ENCODE data around the gene ADCY3. TPM values are rescaled to one million over a fixed set of nuclear protein-coding genes. Genes with fewer than 3 reads are reported as not detected.
A peak's percentile ranks its signal among the peaks of the same experiment; 100 is the strongest.

ADCY3 gene
- total and polyA plus RNA-seq, 3 experiments from 2014 or later: 8.8 to 95.4 (median 90.9) TPM

GRCh38 chr2:24821433-24821891 lies 98.6 kb downstream of the ADCY3 start:
- peak overlapping the region in 1 of 8 donors; percentile 47 for H3K27ac Mint-ChIP-seq
- H3K4me3 Mint-ChIP-seq: no peak overlapping the region
- no peaks in the 10 kb centered on the region for H3K9me3 Mint-ChIP-seq
- DNase-seq: no peak
- H3K4me1 Mint-ChIP-seq: peaks cover 1 to 9% (median 3%) of the 10 kb centered on the region in 3 donors
- POLR2A ChIA-PET: no interaction called here
- CTCF ChIA-PET: interaction anchor here (1.8 to 9.6 kb wide), 2 partner anchors 409 to 412 kb away, joined by 4 to 104 read pairs; no protein-coding TSS in a partner anchor
- H3K27me3 ChIP-seq (ENCODE audit: insufficient read depth, low read length, poor library complexity, severe bottlenecking): no peaks in the 10 kb centered on the region
- no peak overlapping the region for H3K27ac ChIP-seq (ENCODE audit: low read depth, low read length)
- H3K36me3 ChIP-seq (ENCODE audit: insufficient read depth, low read length): peaks cover 7% of the 10 kb centered on the region
- H3K36me3 Mint-ChIP-seq: peaks cover 0 to 68% (median 14%) of the 10 kb centered on the region in 3 donors
- no peaks in the 10 kb centered on the region for H3K9me3 ChIP-seq (ENCODE audit: low read length)
- H3K27me3 Mint-ChIP-seq: peaks cover 0 to 2% of the 10 kb centered on the region in 2 donors
- no peaks in the 10 kb centered on the region for H3K4me1 ChIP-seq (ENCODE audit: insufficient read depth, low read length)
- no peak overlapping the region for H3K4me3 ChIP-seq (ENCODE audit: low read length)

GRCh38 chr2:24820598-24821432 lies 99.2 kb downstream of the ADCY3 start:
- H3K4me3 Mint-ChIP-seq: peak overlapping the region in 1 of 7 donors; percentile 23
- POLR2A ChIA-PET: no interaction called here
- DNase-seq: no peak
- H3K27me3 Mint-ChIP-seq: peaks cover 0 to 2% of the 10 kb centered on the region in 2 donors
- CTCF ChIA-PET: interaction anchor here (1.8 to 9.6 kb wide), 2 partner anchors 408 to 411 kb away, joined by 4 to 104 read pairs; no protein-coding TSS in a partner anchor
- H3K27ac ChIP-seq (ENCODE audit: low read depth, low read length): no peak overlapping the region
- H3K4me1 ChIP-seq (ENCODE audit: insufficient read depth, low read length): no peaks in the 10 kb centered on the region
- peaks cover 13% of the 10 kb centered on the region for H3K36me3 ChIP-seq (ENCODE audit: insufficient read depth, low read length)
- no peaks in the 10 kb centered on the region for H3K27me3 ChIP-seq (ENCODE audit: insufficient read depth, low read length, poor library complexity, severe bottlenecking)
- peaks cover 1 to 74% (median 16%) of the 10 kb centered on the region in 3 donors for H3K36me3 Mint-ChIP-seq
- H3K9me3 ChIP-seq (ENCODE audit: low read length): no peaks in the 10 kb centered on the region
- H3K4me3 ChIP-seq (ENCODE audit: low read length): no peak overlapping the region
- peaks cover 0 to 2% (median 0%) of the 10 kb centered on the region in 3 donors for H3K4me1 Mint-ChIP-seq
- peak overlapping the region in 1 of 8 donors; percentile 1 for H3K27ac Mint-ChIP-seq
- H3K9me3 Mint-ChIP-seq: no peaks in the 10 kb centered on the region

GRCh38 chr2:24820175-24820513 lies 99.9 kb downstream of the ADCY3 start:
- DNase-seq: no peak
- Histone ChIP-seq H3K4me1 (ENCODE audit: insufficient read depth, low read length) (no peaks in the 10 kb centered on the region), H3K4me3 (ENCODE audit: low read length) (no peak overlapping the region), H3K27ac (ENCODE audit: low read depth, low read length) (no peak overlapping the region), H3K9me3 (ENCODE audit: low read length) (no peaks in the 10 kb centered on the region), H3K36me3 (ENCODE audit: insufficient read depth, low read length) (peaks cover 18% of the 10 kb centered on the region), H3K27me3 (ENCODE audit: insufficient read depth, low read length, poor library complexity, severe bottlenecking) (no peaks in the 10 kb centered on the region)
- H3K4me1 Mint-ChIP-seq: peaks cover 0 to 4% (median 0%) of the 10 kb centered on the region in 3 donors
- H3K9me3 Mint-ChIP-seq: no peaks in the 10 kb centered on the region
- peaks cover 7 to 81% (median 16%) of the 10 kb centered on the region in 3 donors for H3K36me3 Mint-ChIP-seq
- no peak overlapping the region for H3K27ac Mint-ChIP-seq
- CTCF ChIA-PET: interaction anchor here (1.5 to 9.6 kb wide), 3 partner anchors 8 to 410 kb away, joined by 4 to 104 read pairs (median 4); no protein-coding TSS in a partner anchor
- H3K4me3 Mint-ChIP-seq: no peak overlapping the region
- H3K27me3 Mint-ChIP-seq: peaks cover 0 to 2% of the 10 kb centered on the region in 2 donors
- POLR2A ChIA-PET: no interaction called here

DNA sequence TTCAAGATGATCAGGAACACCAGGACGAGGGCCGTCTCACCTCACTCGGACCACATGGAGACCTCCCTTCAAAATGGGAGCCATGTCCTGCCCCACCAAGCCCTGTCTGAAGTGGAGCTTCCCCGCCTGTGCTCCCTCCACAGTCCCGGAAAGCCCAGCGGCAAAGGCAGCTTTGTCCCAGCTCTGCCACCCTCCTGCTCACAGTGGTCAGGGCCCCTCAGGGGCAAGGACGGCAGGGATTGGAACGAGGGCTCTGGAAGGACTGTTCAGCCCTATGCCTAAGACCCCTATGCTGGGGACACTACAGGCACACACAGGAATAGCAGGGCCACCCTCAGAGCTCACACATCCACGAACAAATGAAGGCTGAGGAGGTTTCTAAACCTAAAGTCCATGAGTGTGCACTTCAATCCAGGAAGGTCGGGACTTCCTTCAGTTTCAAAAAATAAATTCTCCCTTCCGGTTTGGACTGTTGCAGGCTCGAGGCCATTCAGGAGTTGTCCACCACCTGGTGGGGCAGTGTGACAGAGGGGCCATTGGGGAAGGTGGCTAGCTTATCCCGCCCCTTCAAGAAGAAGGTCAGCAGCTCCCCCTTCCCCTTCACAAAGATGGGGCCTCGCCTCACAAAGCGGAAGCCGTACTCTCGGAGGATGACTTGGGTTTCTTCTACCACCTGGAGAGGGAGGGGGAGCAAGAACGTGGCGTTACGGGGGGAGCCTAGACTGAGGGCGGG lies 100.4 kb downstream of the ADCY3 start:
- Histone ChIP-seq H3K27me3 (ENCODE audit: insufficient read depth, low read length, poor library complexity, severe bottlenecking) (no peaks in the 10 kb centered on the region), H3K9me3 (ENCODE audit: low read length) (no peaks in the 10 kb centered on the region), H3K36me3 (ENCODE audit: insufficient read depth, low read length) (peaks cover 18% of the 10 kb centered on the region), H3K4me3 (ENCODE audit: low read length) (no peak overlapping the region), H3K4me1 (ENCODE audit: insufficient read depth, low read length) (no peaks in the 10 kb centered on the region), H3K27ac (ENCODE audit: low read depth, low read length) (no peak overlapping the region)
- Mint-ChIP-seq H3K36me3 (peaks cover 7 to 83% (median 17%) of the 10 kb centered on the region in 3 donors), H3K4me1 (peaks cover 0 to 4% (median 0%) of the 10 kb centered on the region in 3 donors), H3K27me3 (peaks cover 0 to 2% of the 10 kb centered on the region in 2 donors), H3K4me3 (no peak overlapping the region), H3K9me3 (no peaks in the 10 kb centered on the region), H3K27ac (peak overlapping the region in 3 of 8 donors; percentile 61 to 81 (median 69))
- CTCF ChIA-PET: interaction anchor here (1.5 to 9.6 kb wide), 3 partner anchors 8 to 410 kb away, joined by 4 to 104 read pairs (median 4); no protein-coding TSS in a partner anchor
- POLR2A ChIA-PET: no interaction called here
- no peak for DNase-seq

GRCh38 chr2:24818721-24819167 lies 101.3 kb downstream of the ADCY3 start:
- Histone ChIP-seq H3K27me3 (ENCODE audit: insufficient read depth, low read length, poor library complexity, severe bottlenecking) (no peaks in the 10 kb centered on the region), H3K9me3 (ENCODE audit: low read length) (no peaks in the 10 kb centered on the region), H3K4me1 (ENCODE audit: insufficient read depth, low read length) (no peaks in the 10 kb centered on the region), H3K4me3 (ENCODE audit: low read length) (no peak overlapping the region), H3K27ac (ENCODE audit: low read depth, low read length) (no peak overlapping the region), H3K36me3 (ENCODE audit: insufficient read depth, low read length) (peaks cover 18% of the 10 kb centered on the region)
- ChIA-PET CTCF (interaction anchor here (1.5 to 1.6 kb wide), 2 partner anchors 9 to 409 kb away, joined by 4 read pairs; no protein-coding TSS in a partner anchor), POLR2A (no interaction called here)
- Mint-ChIP-seq H3K36me3 (peaks cover 7 to 84% (median 22%) of the 10 kb centered on the region in 3 donors), H3K27ac (peak overlapping the region in 4 of 8 donors; percentile 1 to 74 (median 32)), H3K4me3 (no peak overlapping the region), H3K27me3 (peaks cover 0 to 2% of the 10 kb centered on the region in 2 donors), H3K9me3 (no peaks in the 10 kb centered on the region), H3K4me1 (peaks cover 0 to 4% (median 0%) of the 10 kb centered on the region in 3 donors)
- DNase-seq: no peak

GRCh38 chr2:24816884-24817283 lies 103.2 kb downstream of the ADCY3 start:
- ChIA-PET CTCF (no interaction called here), POLR2A (no interaction called here)
- Histone ChIP-seq H3K27me3 (ENCODE audit: insufficient read depth, low read length, poor library complexity, severe bottlenecking) (no peaks in the 10 kb centered on the region), H3K9me3 (ENCODE audit: low read length) (no peaks in the 10 kb centered on the region), H3K4me3 (ENCODE audit: low read length) (no peak overlapping the region), H3K27ac (ENCODE audit: low read depth, low read length) (peak overlapping the region; percentile 26), H3K36me3 (ENCODE audit: insufficient read depth, low read length) (peaks cover 18% of the 10 kb centered on the region), H3K4me1 (ENCODE audit: insufficient read depth, low read length) (no peaks in the 10 kb centered on the region)
- no peak for DNase-seq
- Mint-ChIP-seq H3K27me3 (peaks cover 0 to 2% of the 10 kb centered on the region in 2 donors), H3K36me3 (peaks cover 7 to 70% (median 20%) of the 10 kb centered on the region in 3 donors), H3K4me1 (peaks cover 0 to 6% (median 4%) of the 10 kb centered on the region in 3 donors), H3K4me3 (no peak overlapping the region), H3K9me3 (no peaks in the 10 kb centered on the region), H3K27ac (peak overlapping the region in 1 of 8 donors; percentile 25)

DNA sequence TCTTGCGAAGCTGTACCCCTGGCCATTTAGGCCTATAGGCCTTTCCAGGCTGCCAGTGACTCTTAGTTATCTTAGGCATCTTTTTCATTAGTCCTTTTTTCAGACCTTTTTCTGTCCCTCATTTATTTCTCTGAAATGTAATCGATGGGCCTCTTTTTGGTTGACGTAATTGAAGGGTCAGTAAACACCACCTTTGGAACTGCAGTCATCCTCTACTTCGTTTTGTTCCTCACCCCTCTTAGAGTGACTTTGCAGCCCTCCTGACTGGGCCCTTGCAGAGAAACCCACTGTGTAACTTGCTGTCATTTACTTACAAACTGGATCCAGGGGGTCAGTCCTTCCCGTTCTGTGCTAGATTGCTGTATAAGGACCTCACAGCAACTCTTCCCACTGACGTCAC lies 103.6 kb downstream of the ADCY3 start:
- Histone ChIP-seq H3K27me3 (ENCODE audit: insufficient read depth, low read length, poor library complexity, severe bottlenecking) (no peaks in the 10 kb centered on the region), H3K4me3 (ENCODE audit: low read length) (no peak overlapping the region), H3K36me3 (ENCODE audit: insufficient read depth, low read length) (peaks cover 18% of the 10 kb centered on the region), H3K27ac (ENCODE audit: low read depth, low read length) (peak overlapping the region; percentile 26), H3K9me3 (ENCODE audit: low read length) (no peaks in the 10 kb centered on the region), H3K4me1 (ENCODE audit: insufficient read depth, low read length) (no peaks in the 10 kb centered on the region)
- H3K9me3 Mint-ChIP-seq: no peaks in the 10 kb centered on the region
- no peak for DNase-seq
- peak overlapping the region in 1 of 8 donors; percentile 19 for H3K27ac Mint-ChIP-seq
- H3K27me3 Mint-ChIP-seq: peaks cover 0 to 1% of the 10 kb centered on the region in 2 donors
- peaks cover 7 to 65% (median 20%) of the 10 kb centered on the region in 3 donors for H3K36me3 Mint-ChIP-seq
- CTCF ChIA-PET: no interaction called here
- H3K4me3 Mint-ChIP-seq: no peak overlapping the region
- H3K4me1 Mint-ChIP-seq: peaks cover 0 to 6% (median 4%) of the 10 kb centered on the region in 3 donors
- POLR2A ChIA-PET: interaction anchor here (0.7 kb wide), 1 partner anchor 600 kb away, joined by 3 read pairs; no protein-coding TSS in a partner anchor

Measured in CD8-positive, alpha-beta memory T cell (primary cell).